Adipocyte (in vitro differentiated cells): ENCODE data around the gene DHCR24.
"Not testable (repeated sequence)": the region's sequence is repeated elsewhere in the genome, so short reads cannot be mapped to it uniquely, and the experiment has no call there.

Experiments
- DNase-seq: peaks from one replicate; pipeline ENCODE4 v3.0.0-alpha.2; 2015; ENCODE audit warnings: low read depth
- H3K27me3 ChIP-seq: replicated peaks from 2 replicates; pipeline ENCODE4 v1.7.0; 2013; ENCODE audit warnings: mild to moderate bottlenecking, low read length, moderate library complexity; ENCODE audit not compliant: control insufficient read depth, insufficient read depth
- H3K36me3 ChIP-seq: 2 replicates; pipeline ENCODE4 v1.7.0; 2013; ENCODE audit warnings: low read length, mild to moderate bottlenecking, moderate library complexity; ENCODE audit not compliant: control insufficient read depth, insufficient read depth, severe bottlenecking
- H3K4me1 ChIP-seq: 2 replicates; pipeline ENCODE4 v1.7.0; 2013; ENCODE audit warnings: mild to moderate bottlenecking, low read length, moderate library complexity; ENCODE audit not compliant: control insufficient read depth, insufficient read depth
- H3K4me3 ChIP-seq: 2 replicates; pipeline ENCODE4 v1.7.0; 2013; ENCODE audit warnings: mild to moderate bottlenecking, low read length, moderate library complexity
- H3K9ac ChIP-seq: 2 replicates; pipeline ENCODE4 v1.7.0; 2013; ENCODE audit warnings: mild to moderate bottlenecking, low read length, moderate library complexity
- H3K9me3 ChIP-seq: 2 replicates; pipeline ENCODE4 v1.7.0; 2013; ENCODE audit warnings: mild to moderate bottlenecking, low read length, moderate library complexity; ENCODE audit not compliant: control insufficient read depth

The DHCR24 gene

GRCh38 chr1:54885807-54886723, 930 bp downstream of the DHCR24 start:
- Histone ChIP-seq H3K36me3 (peaks cover 25% of the 10 kb centered on the region), H3K9ac (peak overlapping the region; percentile 90), H3K4me3 (peak overlapping the region; percentile 86), H3K4me1 (peaks cover 47% of the 10 kb centered on the region), H3K9me3 (no peaks in the 10 kb centered on the region), H3K27me3 (no peaks in the 10 kb centered on the region)
- DNase-seq: peak; percentile 39

DNA sequence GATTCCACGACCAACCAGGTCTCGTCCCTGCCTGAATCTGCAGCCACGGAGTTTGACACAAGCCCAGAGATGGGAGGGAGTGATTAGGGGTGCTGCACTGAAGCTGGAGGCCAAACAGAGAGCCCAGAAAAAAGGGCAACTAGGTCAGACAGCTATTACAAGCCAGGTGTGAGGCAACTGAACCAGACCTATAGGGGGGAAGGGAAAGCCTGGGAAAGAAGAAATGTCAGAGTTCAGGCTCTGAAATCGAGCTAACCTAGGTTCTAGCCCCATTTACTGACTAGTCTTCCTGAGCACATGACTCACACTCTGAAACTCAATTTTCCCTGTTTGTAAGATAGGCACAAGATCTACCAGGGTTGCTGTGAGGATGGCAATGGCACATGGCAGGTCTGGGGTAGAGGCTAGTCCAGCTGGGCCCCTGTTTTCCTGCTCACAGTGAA, 1.7 kb downstream of the DHCR24 start:
- H3K36me3 ChIP-seq: peaks cover 33% of the 10 kb centered on the region
- DNase-seq: no peak
- H3K4me1 ChIP-seq: peaks cover 47% of the 10 kb centered on the region
- H3K9me3 ChIP-seq: no peaks in the 10 kb centered on the region
- H3K9ac ChIP-seq: peak overlapping the region; percentile 90
- peak overlapping the region; percentile 86 for H3K4me3 ChIP-seq
- no peaks in the 10 kb centered on the region for H3K27me3 ChIP-seq

DNA sequence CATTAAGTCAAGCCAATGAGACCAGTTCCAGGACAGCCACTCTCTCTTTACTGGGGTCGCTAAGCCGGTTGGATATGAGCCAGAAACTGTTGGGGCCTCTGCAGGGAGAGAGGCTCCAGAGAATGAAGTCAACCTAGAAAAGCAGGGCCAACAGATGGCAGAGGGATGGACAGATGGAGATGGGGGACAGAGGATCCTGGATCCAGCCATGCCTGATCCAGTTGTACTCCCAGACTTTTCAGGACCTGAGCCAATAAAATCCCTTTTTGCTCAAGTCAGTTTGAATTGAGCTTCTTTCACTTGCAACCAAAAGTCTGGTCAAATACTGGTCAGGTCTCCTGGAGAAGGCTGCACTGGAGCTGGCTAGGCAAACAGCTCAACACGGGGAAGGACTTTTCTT, 2.2 kb downstream of the DHCR24 start:
- Histone ChIP-seq H3K27me3 (no peaks in the 10 kb centered on the region), H3K4me1 (peaks cover 47% of the 10 kb centered on the region), H3K36me3 (peaks cover 38% of the 10 kb centered on the region), H3K9ac (peak overlapping the region; percentile 90), H3K9me3 (no peaks in the 10 kb centered on the region), H3K4me3 (peak overlapping the region; percentile 86)
- DNase-seq: no peak

- Histone ChIP-seq H3K4me1 (peaks cover 47% of the 10 kb centered on the region), H3K4me3 (peak overlapping the region; percentile 86), H3K9ac (peak overlapping the region; percentile 90), H3K27me3 (no peaks in the 10 kb centered on the region), H3K9me3 (no peaks in the 10 kb centered on the region), H3K36me3 (peaks cover 42% of the 10 kb centered on the region)
- DNase-seq: peak; percentile 38
Measured at GRCh38 chr1:54884135-54884586, 2.8 kb downstream of the DHCR24 start.

GRCh38 chr1:54883349-54884102, 3.5 kb downstream of the DHCR24 start:
- Histone ChIP-seq H3K4me3 (peak overlapping the region; percentile 86), H3K27me3 (no peaks in the 10 kb centered on the region), H3K9ac (peak overlapping the region; percentile 90), H3K36me3 (peaks cover 49% of the 10 kb centered on the region), H3K9me3 (no peaks in the 10 kb centered on the region), H3K4me1 (peaks cover 47% of the 10 kb centered on the region)
- peak; percentile 85 for DNase-seq

DNA sequence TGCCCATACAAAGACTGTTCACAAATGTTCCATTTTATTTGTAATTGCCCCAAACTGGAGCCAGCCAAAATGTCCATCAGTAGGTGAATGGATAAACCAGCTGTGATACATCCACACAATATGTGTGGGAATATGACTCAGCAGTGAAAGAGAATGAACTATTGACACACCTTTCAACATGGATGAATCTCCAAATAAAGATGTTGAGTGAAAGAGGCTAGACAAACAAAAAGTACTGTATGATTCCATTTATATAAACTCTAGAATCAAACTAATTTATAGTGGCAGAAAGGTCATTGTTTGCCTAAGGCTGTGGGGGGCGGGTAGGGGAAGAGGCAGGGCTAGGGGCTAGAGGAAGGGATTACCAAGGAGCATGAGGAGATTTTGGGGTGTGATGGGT, 4.5 kb downstream of the DHCR24 start:
- no peak overlapping the region for H3K9ac ChIP-seq
- H3K9me3 ChIP-seq: no peaks in the 10 kb centered on the region
- H3K4me3 ChIP-seq: peak overlapping the region; percentile 22
- H3K4me1 ChIP-seq: peaks cover 40% of the 10 kb centered on the region
- DNase-seq: peak; percentile 27
- H3K27me3 ChIP-seq: no peaks in the 10 kb centered on the region
- H3K36me3 ChIP-seq: peaks cover 56% of the 10 kb centered on the region

DNA sequence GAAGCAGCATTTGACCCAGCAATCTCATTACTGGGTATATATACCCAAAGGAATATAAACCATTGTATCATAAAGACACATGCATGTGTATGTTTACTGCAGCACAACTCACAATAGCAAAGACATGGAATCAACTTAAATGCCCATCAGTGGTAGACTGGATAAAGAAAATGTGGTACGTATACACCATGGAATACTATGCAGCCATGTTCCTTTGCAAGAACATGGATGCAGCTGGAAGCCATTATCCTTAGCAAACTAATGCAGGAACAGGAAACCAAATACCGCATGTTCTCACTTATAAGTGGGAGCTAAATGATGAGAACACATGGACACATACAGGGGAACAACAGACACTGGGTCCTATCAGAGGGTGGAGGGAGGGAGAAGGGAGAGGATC, 5.4 kb downstream of the DHCR24 start:
- not testable (repeated sequence) for H3K9me3 ChIP-seq, H3K9ac ChIP-seq, DNase-seq, H3K4me3 ChIP-seq, H3K27me3 ChIP-seq
- peaks cover 65% of the 10 kb centered on the region for H3K36me3 ChIP-seq
- H3K4me1 ChIP-seq: peaks cover 39% of the 10 kb centered on the region

- peaks cover 39% of the 10 kb centered on the region for H3K4me1 ChIP-seq
- peaks cover 81% of the 10 kb centered on the region for H3K36me3 ChIP-seq
- H3K9ac ChIP-seq: no peak overlapping the region
- no peak for DNase-seq
- H3K9me3 ChIP-seq: no peaks in the 10 kb centered on the region
- no peaks in the 10 kb centered on the region for H3K27me3 ChIP-seq
- H3K4me3 ChIP-seq: no peak overlapping the region
Measured at GRCh38 chr1:54879872-54880271, 7.1 kb downstream of the DHCR24 start.

DNA sequence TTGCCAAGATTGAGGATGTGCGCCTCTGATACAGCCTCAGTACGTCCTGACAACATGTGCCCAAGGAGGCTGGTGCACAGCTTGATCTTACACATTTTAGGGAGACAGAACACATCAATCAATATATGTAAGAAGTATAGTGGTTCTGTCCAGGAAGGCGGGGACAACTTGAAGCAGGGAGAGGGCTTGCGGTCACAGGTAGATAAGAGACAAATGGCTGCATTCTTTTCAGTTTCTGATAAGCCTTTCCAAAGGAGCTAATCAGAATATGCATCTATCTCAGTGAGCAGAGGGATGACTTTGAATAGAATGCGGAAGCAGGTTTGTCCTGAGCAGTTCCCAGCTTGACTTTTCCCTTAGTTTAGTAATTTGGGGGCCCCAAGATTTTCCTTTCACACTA, 10.2 kb downstream of the DHCR24 start:
- no peak for DNase-seq
- no peaks in the 10 kb centered on the region for H3K27me3 ChIP-seq
- peaks cover 20% of the 10 kb centered on the region for H3K4me1 ChIP-seq
- H3K9ac ChIP-seq: no peak overlapping the region
- no peak overlapping the region for H3K4me3 ChIP-seq
- peaks cover 94% of the 10 kb centered on the region for H3K36me3 ChIP-seq
- H3K9me3 ChIP-seq: no peaks in the 10 kb centered on the region

- H3K27me3 ChIP-seq: no peaks in the 10 kb centered on the region
- H3K4me3 ChIP-seq: no peak overlapping the region
- H3K9me3 ChIP-seq: no peaks in the 10 kb centered on the region
- no peak overlapping the region for H3K9ac ChIP-seq
- H3K4me1 ChIP-seq: peaks cover 20% of the 10 kb centered on the region
- no peak for DNase-seq
- H3K36me3 ChIP-seq: peaks cover 94% of the 10 kb centered on the region
Measured at GRCh38 chr1:54875000-54875399, 12.0 kb downstream of the DHCR24 start.
